HUDEP-2 (cell line): Measurements from ENCODE around the gene UQCC3.
"Not testable (repeated sequence)": the region's sequence is repeated elsewhere in the genome, so short reads cannot be mapped to it uniquely, and the experiment has no call there.

Experiments
- DNase-seq, 76 experiments: peaks; one replicate each; lab custom pipeline; 2025; ENCODE audit not compliant: unreplicated experiment in 76 of 76; lab: John Stamatoyannopoulos, UW

UQCC3 gene

GRCh38 chr11:62665075-62665598 is 6.3 kb upstream of the UQCC3 start, which contains the start of the genes C11orf98 and CSKMT:
Gene C11orf98, minus strand, starts transcription at chr11:62665210. Its CDS starts 41 bp downstream, at chr11:62665169.
Gene CSKMT, plus strand, starts transcription at chr11:62665312. Its CDS starts 568 bp downstream, at chr11:62665880.
- DNase-seq, result peak in 74 of 76 experiments; percentile 41 to 96 (median 89)

DNA sequence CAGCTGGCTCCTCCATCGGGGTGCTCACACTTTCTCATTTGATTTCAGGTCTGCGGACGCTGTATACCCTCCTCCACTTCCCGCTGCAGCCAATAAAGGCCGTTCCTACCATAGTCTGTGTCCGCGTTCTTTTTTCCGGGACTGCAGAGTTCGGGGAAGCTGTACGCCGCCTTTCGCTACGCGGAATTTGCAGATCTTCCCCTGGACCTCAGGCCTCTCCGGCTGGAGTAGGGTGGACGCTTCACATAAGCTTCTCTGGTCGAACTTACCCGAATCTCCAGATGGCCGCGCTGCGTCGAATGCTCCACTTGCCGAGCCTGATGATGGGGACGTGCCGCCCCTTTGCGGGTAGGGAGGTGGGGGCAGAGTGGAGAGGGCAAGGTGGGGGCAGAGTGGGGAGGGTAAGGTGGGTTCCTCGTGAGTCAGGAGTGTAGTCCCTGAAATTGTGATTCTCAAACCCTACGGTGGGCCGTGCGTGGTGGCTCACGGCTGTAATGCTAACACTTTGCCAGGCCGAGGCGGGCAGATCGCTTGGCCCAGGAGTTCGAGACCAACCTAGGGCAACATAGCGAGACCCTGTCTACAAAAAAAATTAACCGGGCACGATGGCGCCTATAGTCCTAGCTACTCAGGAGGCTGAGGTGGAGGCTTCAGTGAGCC is 5.7 kb upstream of the UQCC3 start:
- DNase-seq, result peak in 25 of 76 experiments; percentile 19 to 64 (median 40)

DNA sequence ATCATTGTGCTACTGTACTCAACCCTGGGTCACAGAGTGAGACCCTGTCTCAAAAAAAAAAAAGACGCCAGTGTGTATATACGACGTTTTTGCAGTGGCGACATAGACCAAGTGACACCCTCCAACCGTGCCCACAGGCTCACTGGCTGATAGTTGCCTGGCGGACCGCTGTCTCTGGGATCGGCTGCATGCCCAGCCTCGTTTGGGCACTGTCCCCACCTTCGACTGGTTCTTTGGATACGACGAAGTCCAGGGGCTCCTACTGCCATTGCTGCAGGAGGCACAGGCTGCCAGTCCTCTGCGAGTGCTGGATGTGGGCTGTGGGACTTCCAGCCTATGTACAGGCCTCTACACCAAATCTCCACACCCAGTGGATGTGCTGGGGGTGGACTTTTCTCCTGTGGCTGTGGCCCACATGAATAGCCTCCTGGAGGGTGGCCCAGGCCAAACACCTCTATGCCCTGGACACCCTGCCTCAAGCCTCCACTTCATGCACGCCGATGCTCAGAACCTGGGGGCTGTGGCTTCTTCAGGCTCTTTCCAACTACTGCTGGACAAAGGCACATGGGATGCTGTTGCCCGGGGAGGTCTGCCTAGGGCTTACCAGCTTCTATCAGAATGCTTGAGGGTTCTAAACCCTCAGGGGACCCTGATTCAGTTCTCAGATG is 5.1 kb upstream of the UQCC3 start:
- DNase-seq, result peak in 2 of 76 experiments; percentile 26 to 44

- no peak for DNase-seq
Measured at GRCh38 chr11:62667460-62667859, 4.0 kb upstream of the UQCC3 start.

GRCh38 chr11:62669420-62670161 is 1.9 kb upstream of the UQCC3 start:
- peak in 2 of 76 experiments; percentile 23 to 33 for DNase-seq

GRCh38 chr11:62671236-62671607 is 251 bp upstream of the UQCC3 start:
- DNase-seq, result peak in 3 of 76 experiments; percentile 29 to 82 (median 48)

- DNase-seq, result no peak
Measured at GRCh38 chr11:62673196-62673525, 1.7 kb downstream of the UQCC3 start.

DNA sequence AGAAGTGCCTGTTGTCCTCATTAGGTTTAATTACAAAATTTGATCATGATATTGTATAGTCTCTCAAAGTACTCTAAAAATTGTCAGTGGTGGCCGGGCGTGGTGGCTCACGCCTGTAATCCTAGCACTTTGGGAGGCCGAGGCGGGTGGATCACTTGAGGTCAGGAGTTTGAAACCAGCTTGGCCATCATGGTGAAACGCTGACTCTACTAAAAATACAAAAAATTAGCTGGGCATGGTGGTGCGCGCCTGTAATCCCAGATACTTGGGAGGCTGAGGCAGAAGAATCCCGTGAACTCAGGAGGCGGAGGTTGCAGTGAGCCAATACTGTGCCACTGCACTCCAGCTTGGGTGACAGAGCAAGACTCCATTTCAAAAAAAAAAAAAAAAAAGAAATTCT is 3.9 kb downstream of the UQCC3 start:
- not testable (repeated sequence) for DNase-seq

DNA sequence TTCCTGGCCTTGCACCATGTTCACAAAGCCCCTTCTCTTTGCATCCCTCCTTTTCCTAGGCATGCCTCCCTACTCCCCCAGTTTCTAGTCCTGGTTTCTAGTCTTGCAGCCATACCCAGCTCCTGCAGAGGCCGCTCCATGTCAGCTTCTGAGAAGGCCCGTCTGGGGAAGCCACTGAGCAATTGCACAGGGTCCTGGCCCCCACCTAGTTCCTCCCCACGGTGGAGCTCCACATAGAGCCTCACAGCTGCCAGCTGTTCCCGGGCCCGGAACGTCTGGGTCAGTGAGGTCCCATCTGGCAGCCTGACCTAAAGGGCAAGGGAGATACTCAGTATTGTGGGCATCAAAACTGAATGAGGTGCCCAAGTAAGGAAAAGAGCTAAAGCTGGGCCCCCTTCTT is 5.2 kb downstream of the UQCC3 start:
- DNase-seq, result no peak

GRCh38 chr11:62677156-62677555 is 5.7 kb downstream of the UQCC3 start:
- no peak for DNase-seq

- DNase-seq, result no peak
Measured at GRCh38 chr11:62677714-62678113, 6.2 kb downstream of the UQCC3 start.

GRCh38 chr11:62678433-62678769 is 6.9 kb downstream of the UQCC3 start:
- DNase-seq, result no peak

GRCh38 chr11:62678770-62679696 is 7.6 kb downstream of the UQCC3 start, which contains the start of gene UBXN1:
Gene UBXN1, minus strand, starts transcription at chr11:62679073. Its CDS starts 150 bp downstream, at chr11:62678923.
- DNase-seq, result peak in 72 of 76 experiments; percentile 23 to 90 (median 76)

DNA sequence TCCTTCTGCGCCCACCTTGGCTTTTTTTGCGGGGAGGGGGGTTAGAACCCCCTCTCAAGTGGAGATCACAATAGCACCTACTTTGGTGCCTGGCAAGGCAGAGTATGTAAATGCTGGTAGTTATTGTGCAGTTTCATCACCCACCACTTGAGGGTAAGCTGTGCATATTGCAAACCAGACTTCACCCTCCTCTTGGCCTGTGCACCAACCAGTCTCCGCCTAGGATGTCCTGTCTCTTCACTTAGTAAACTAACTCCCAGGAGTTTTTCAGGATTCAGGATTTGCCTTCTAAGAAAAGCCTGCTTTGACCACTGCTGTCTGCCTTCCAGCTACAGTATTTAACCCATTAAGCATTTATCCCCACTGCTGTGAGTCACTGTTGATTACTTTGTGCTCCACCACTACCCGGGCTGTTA is 9.4 kb downstream of the UQCC3 start:
- DNase-seq, result peak in 61 of 76 experiments; percentile 9 to 78 (median 41)

- DNase-seq, result no peak
Measured at GRCh38 chr11:62682518-62682917, 11.0 kb downstream of the UQCC3 start.

GRCh38 chr11:62687508-62688396 is 16.3 kb downstream of the UQCC3 start:
- DNase-seq, result no peak

DNA sequence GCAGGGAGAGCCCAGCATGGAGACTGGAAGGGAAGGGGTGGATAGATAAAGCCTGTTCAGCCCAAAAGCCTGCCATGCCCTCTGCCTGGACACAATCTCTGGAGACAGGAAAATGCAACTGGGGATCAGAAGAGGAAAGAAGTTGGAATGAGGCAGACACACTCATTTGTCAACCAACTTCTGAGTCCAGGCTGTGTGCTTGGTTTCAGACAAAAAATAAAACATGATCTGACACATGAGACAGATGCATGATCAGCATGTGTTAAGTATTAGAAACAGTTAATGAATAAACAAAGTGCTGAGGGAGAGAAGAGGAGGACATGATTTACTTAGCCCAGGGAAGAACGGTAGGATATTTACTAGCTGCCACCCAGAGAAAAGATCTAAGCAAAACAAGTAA is 17.0 kb downstream of the UQCC3 start:
- no peak for DNase-seq

GRCh38 chr11:62689421-62690183 is 18.1 kb downstream of the UQCC3 start, which contains the start of gene LRRN4CL:
Gene LRRN4CL, minus strand, starts transcription at chr11:62689530. Its CDS starts 1,022 bp downstream, at chr11:62688508.
- DNase-seq, result no peak
